HG03095 (cell line): ENCODE measurements around the gene SEMA3E.

ENCODE experiments used
- ATAC-seq: cut with Tn5 transposase; IDR thresholded peaks from one replicate; pipeline ENCODE4 v1.9.1; 2021; ENCODE audit warnings: moderate library complexity; ENCODE audit not compliant: unreplicated experiment

SEMA3E gene

GRCh38 chr7:83643012-83643411, 5.9 kb downstream of the SEMA3E start:
- ATAC-seq: no peak

GRCh38 chr7:83640731-83641537, 8.0 kb downstream of the SEMA3E start:
- no peak for ATAC-seq

- no peak for ATAC-seq
Measured at GRCh38 chr7:83640240-83640639, 8.7 kb downstream of the SEMA3E start.

DNA sequence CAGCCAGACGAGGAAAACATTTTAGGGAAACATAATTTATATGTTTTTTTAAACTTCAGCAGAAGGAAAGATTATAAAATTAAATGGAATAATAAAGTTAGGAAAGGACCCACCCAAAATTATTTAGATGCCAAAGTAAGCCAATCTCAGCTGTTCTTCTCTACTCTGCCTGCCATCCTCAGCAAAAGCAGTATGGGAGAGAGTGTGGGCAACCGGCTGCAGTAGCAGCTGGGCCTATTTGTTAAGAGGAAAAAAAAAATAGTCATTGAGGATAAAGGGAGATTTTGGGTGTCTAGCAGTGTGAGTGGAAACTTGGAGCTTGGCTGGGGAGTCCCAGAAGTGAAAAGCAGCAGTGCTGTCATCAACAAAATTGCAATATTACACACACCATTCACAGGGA, 15.4 kb downstream of the SEMA3E start:
- ATAC-seq: no peak

DNA sequence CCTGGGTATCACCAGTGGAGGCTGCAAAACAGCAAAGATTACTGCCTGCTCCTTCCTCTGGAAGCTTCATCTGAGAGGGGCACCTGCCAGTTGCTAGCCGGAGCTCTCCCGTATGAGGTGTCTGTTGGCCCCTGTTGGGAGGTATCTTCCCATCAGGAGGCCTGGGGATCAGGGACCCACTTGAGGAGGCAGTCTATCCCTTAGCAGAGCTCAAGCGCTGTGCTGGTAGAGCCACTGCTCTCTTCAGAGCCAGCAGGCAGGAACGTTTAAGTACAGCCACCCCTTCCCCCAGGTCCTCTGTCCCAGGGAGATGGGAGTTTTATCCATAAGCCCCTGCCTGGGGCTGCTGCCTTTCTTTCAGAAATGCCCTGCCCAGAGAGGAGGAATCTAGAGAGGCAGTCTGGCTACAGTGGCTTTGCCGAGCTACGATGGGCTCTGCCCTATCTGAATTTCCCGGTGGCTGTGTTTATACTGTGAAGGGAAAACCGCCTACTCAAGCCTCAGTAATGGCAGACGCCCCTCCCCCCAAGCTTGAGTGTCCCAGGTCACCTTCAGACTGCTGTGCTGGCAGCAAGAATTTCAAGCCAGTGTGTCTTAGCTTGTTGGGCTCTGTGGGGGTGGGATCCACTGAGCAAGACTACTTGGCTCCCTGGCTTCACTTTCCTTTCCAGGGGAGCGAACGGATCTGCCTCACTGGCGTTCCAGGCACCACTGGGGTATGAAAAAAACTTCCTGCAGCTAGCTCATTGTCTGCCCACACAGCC, 19.6 kb downstream of the SEMA3E start:
- no peak for ATAC-seq

DNA sequence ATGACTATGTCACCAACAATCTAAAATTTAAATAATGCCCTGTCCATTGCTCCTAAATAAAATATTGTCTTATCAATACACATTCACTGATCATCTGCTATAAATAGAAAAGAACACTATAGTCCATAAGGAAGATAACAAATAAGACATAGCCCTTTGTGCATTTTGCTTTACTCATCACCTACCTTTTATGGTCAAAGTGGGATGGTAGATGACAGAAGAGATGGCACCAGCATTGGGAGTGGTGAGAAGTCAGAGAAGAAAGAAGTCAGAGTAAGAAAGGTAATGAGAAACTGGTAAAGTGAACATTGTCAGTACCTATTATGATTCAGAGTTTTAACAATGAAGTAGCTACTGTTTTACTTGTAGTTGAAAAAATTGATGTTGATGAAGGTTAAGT, 31.1 kb downstream of the SEMA3E start:
- no peak for ATAC-seq

GRCh38 chr7:83614112-83614511, 34.8 kb downstream of the SEMA3E start:
- no peak for ATAC-seq

- ATAC-seq: no peak
Measured at GRCh38 chr7:83613232-83613631, 35.7 kb downstream of the SEMA3E start.

GRCh38 chr7:83611776-83612175, 37.2 kb downstream of the SEMA3E start:
- ATAC-seq: no peak

- no peak for ATAC-seq
Measured at GRCh38 chr7:83610649-83611304, 38.2 kb downstream of the SEMA3E start.

GRCh38 chr7:83608716-83609115, 40.2 kb downstream of the SEMA3E start:
- ATAC-seq: no peak

DNA sequence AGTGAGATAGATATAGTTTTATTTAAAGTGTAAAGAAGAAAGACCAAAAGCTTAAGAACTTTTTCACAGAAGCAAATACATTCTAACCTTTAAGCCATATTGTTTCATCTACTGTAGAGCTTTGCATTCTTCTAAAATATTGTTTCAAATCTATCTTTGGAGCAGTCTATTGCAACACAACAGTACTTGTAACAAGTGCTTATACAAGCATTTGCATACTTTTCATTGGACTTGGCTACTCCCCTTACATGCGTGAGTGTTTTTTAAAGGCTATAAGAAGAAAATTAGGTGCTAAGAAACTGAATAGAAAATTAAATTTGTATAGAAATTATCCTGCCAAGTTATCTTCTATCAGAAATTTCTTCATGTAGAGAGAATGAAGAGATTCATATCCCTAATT, 45.3 kb downstream of the SEMA3E start:
- no peak for ATAC-seq

GRCh38 chr7:83599131-83599530, 49.8 kb downstream of the SEMA3E start:
- ATAC-seq: no peak

DNA sequence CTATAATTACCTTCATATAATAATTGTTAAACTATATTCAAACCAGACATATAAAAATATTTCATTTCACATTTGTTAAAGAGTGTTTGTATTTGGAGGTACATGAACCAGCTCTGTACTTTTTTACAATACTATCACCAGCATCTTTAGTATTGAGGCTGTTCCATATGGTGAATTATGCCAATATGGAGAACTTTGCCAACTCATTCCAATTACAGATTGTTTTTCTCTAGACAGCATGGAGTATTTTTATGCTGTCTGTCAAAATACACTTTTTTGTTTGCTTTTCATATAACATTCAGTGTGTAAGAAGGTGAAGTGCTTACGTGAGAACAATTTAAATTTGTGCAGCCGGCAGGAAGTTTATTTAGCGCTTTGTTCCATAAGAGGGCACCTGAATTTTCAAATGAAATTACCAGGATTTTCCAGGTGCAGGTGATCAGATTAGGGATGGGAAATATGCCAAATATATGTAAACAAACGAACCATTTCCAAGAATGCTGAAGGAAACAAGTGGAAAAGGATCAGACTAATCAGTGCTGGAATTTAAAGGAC, 54.9 kb downstream of the SEMA3E start:
- no peak for ATAC-seq

DNA sequence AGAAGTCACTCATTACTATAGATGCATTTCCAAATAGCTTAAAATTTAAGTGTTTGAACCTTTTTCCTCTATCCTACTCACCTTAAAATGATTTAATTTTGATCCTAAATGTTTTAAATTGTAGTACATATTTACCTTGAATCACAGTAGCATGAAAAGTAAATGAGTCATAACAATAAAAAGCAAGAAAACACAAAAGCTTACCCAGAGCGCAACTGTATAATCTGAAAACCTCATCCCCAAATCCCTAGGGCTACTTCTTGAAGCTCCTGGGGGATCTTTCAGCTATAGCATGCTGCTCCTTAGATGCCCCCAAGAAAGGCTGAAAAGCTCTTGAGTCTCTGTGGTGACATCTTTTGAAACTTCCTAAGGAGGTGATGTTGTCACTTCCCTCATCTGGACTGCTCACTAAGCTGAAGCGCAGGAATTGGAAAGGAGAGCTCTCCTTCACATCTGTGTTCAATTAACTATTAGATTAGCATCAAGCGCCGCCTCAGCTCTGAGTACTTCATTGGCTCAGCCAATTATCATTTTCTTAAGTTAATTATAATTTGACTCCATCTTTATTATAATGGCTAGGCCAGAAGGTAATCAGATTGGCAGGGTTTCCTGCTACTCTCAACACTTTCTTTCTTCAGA, 60.2 kb downstream of the SEMA3E start:
- no peak for ATAC-seq

DNA sequence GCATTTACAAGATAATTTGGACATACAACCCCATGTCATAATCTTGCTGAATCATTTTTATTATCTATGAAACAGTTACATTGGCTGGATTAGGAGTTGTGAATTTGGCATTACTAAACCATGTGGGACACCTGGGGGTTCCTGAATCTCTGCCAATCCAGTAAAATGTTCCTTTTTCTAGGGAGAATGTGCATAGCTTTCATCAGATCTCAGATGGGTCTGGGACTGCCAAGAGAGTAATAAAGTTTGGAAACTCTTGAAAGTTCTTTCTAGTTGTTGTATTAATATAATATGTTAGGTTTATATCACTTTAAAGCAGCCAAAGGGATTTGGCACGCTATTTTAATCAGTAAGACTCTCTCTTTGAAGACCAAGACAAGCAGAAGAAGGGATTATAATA, 62.7 kb downstream of the SEMA3E start:
- ATAC-seq: no peak

DNA sequence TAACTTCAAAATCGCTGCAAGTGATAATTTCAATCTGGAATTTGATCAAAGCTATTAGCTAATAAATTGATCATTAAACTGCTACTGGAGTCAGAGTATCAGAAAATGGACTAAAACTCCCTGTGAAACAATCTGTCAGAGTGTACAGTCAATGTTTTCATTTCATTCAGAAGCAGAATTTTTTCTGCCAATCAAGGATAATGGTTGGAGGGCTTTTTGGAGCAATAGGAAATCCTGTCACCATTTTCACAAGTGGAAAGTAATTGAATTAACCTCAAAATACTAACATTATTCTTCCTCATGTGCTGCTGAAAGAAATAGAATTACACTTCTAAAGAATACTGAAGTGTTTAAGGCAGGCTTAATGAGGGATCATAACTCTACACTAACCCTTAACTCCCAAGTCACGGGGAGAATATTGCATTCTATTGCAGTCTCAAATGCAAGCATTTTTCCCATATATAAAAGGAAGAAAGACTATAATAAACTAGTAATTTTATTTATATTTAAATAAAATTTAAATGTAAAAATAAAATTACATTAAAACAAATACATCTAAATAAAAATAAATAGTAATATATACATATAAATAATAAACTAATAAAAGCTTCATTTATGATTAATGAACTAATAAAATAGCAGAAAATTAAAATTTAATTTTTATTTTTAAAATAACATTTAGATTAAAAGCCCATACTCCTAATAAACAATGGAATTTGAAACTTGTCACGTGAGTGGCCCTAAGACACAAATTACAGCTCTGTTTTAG, 67.1 kb downstream of the SEMA3E start:
- no peak for ATAC-seq

- no peak for ATAC-seq
Measured at GRCh38 chr7:83579740-83580139, 69.2 kb downstream of the SEMA3E start.

GRCh38 chr7:83575436-83575835, 73.5 kb downstream of the SEMA3E start:
- ATAC-seq: no peak

DNA sequence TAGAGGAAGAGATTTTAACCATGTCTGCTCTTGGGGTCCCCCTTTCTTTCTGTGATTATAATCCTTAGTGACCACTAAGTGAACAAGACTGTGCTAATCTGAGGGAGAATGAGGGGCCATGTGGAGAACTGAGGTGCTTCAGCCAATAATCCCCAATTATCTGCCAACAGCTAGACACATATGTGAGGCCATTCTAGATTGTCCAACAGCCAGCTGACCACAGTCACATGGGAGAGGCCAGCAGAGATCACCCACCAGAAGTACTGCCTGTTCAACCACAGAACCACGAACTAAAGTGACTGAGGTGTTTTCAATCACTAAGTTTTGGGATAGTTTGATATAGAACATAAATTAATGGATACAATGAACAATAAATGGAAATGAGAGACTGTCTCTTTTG, 74.3 kb downstream of the SEMA3E start:
- no peak for ATAC-seq
